ENCODE measurements around the gene HRH2. TPM values are rescaled to one million over a fixed set of nuclear protein-coding genes. Genes with fewer than 3 reads are reported as not detected.
A peak's percentile ranks its signal among the peaks of the same experiment; 100 is the strongest.

Gene HRH2
- total and polyA plus RNA-seq, 9 of the 15 experiments (the other 6 are each of a cell fraction or from before 2014, with no cell fraction given) = 0.04 TPM; not detected in 8

DNA sequence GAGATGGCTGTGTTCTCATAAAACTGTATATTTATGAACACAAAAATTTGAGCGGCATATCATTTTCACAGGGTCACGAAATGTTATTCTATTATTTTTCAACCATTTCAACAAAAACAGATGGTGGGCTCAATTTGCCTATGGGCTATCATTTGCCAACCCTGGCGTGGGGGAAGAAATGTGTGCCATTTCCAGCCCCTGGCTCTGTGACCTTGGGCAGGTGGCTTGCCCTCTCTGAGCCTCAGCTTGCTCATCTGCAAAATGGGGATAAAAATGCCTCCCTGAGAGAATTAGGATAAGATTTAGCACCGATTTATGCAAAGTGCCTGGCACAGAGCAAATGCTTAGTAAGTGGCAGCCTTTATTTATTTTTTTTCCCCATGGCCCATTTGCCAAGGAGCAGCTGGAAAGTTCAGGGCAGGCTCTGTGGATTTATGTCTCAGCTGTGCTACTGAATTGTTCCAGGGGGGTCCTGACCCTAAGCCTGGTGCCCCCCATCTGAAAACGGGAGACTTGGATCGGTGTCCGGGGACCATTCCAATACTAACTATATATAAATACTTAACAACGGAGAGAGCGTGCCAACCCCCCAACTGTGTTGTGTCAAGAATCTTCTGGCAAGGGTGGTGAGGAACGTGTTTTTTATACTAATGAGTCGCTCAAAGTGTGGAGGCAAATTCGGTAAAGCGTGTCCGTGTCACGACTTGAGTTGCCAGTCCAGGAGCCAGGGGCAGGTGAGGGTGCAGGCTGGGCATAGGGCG lies 34.5 kb downstream of the HRH2 start (continued):
- TF ChIP-seq RBM25 (IDR thresholded peaks at IDR 0.05; ENCODE audit: low read depth, low read length, severe bottlenecking) (peak; percentile 92), BRF1 (IDR thresholded peaks at IDR 0.05; ENCODE audit: borderline replicate concordance, extremely low read depth, insufficient read length) (no peak), ZFP36 (IDR thresholded peaks at IDR 0.05; ENCODE audit: low read depth, low read length, partially characterized antibody) (peak; percentile 42), ZNF239 (CRISPR knock-in tag; IDR thresholded peaks at IDR 0.05) (no peak), ZNF384 (IDR thresholded peaks at IDR 0.05; ENCODE audit: low read depth, low read length) (no peak), DNMT1 (IDR thresholded peaks at IDR 0.05) (no peak), ZNF778 (CRISPR knock-in tag; IDR thresholded peaks at IDR 0.05) (no peak), BCOR (IDR thresholded peaks at IDR 0.05) (peak; percentile 45; the same call in 1 of the 2 replicates), DACH1 (IDR thresholded peaks at IDR 0.05; ENCODE audit: partially characterized antibody) (no peak)
- TF ChIP-seq, protein P1, sequence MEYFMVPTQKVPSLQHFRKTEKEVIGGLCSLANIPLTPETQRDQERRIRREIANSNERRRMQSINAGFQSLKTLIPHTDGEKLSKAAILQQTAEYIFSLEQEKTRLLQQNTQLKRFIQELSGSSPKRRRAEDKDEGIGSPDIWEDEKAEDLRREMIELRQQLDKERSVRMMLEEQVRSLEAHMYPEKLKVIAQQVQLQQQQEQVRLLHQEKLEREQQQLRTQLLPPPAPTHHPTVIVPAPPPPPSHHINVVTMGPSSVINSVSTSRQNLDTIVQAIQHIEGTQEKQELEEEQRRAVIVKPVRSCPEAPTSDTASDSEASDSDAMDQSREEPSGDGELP (CRISPR knock-in tag; IDR thresholded peaks at IDR 0.05; ENCODE audit: borderline replicate concordance) = no peak
- TF ChIP-seq, protein P2, sequence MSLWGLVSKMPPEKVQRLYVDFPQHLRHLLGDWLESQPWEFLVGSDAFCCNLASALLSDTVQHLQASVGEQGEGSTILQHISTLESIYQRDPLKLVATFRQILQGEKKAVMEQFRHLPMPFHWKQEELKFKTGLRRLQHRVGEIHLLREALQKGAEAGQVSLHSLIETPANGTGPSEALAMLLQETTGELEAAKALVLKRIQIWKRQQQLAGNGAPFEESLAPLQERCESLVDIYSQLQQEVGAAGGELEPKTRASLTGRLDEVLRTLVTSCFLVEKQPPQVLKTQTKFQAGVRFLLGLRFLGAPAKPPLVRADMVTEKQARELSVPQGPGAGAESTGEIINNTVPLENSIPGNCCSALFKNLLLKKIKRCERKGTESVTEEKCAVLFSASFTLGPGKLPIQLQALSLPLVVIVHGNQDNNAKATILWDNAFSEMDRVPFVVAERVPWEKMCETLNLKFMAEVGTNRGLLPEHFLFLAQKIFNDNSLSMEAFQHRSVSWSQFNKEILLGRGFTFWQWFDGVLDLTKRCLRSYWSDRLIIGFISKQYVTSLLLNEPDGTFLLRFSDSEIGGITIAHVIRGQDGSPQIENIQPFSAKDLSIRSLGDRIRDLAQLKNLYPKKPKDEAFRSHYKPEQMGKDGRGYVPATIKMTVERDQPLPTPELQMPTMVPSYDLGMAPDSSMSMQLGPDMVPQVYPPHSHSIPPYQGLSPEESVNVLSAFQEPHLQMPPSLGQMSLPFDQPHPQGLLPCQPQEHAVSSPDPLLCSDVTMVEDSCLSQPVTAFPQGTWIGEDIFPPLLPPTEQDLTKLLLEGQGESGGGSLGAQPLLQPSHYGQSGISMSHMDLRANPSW (CRISPR knock-in tag; IDR thresholded peaks at IDR 0.05) = no peak
